ENCODE data around the gene PLCB3.

DNA sequence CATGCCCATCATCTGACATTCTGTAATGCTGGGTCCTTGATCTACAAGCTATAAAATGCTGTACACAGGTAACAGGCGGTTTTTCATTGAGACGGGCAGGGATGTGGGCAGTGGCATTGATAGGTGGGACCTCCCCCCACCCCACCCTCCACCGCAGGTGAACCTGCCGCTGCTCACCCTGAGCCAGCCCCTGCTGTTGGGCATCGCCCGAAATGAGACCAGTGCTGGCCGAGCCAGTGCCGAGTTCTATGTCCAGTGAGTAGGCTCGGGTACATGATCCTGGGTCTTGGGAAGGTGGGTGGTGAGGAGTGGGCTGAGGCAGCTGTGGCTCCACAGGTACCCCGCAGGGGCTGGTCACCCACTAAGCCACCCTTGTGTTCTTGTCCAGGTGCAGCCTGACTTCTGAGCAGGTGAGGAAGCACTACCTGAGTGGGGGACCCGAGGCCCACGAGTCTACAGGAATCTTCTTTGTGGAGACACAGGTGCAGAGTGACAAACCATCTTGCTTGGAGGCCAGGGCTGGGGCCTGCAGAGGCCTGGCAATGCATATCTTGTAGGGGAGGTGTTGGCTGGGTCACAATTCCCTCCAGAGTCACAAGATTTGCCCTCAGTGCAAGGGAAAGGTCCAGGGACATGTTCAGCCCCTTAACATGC is 22.1 kb upstream of the PLCB3 start:
- TF ChIP-seq POLR2AphosphoS5 (IDR thresholded peaks at IDR 0.05; ENCODE audit: low read depth, low read length) (no peak), POLR2A (IDR thresholded peaks at IDR 0.05; ENCODE audit: low read depth, low read length) (no peak), TAF1 (IDR thresholded peaks at IDR 0.05; ENCODE audit: borderline replicate concordance, low read depth, low read length) (no peak)

All from GM12892 (cell line).